DOHH2 (cell line): ENCODE data around the gene ARL16.

Source experiments
- EZH2phosphoT487 ChIP-seq: fragments of 200-600 bp; sonication (generic); IDR thresholded peaks from 2 replicates; pipeline ENCODE4 v1.6.1; 2017; ENCODE audit warnings: borderline replicate concordance, mild to moderate bottlenecking, antibody characterized with exemption, low read length, moderate library complexity, mixed read lengths
- TF ChIP-seq, protein P1 (sequence below): fragments of 200-600 bp; sonication (generic); IDR thresholded peaks from one replicate; pipeline ENCODE4 v1.5.1; 2014; ENCODE audit warnings: antibody characterized with exemption, mild to moderate bottlenecking, low read depth, low read length; ENCODE audit not compliant: poor library complexity, severe bottlenecking

DNA sequence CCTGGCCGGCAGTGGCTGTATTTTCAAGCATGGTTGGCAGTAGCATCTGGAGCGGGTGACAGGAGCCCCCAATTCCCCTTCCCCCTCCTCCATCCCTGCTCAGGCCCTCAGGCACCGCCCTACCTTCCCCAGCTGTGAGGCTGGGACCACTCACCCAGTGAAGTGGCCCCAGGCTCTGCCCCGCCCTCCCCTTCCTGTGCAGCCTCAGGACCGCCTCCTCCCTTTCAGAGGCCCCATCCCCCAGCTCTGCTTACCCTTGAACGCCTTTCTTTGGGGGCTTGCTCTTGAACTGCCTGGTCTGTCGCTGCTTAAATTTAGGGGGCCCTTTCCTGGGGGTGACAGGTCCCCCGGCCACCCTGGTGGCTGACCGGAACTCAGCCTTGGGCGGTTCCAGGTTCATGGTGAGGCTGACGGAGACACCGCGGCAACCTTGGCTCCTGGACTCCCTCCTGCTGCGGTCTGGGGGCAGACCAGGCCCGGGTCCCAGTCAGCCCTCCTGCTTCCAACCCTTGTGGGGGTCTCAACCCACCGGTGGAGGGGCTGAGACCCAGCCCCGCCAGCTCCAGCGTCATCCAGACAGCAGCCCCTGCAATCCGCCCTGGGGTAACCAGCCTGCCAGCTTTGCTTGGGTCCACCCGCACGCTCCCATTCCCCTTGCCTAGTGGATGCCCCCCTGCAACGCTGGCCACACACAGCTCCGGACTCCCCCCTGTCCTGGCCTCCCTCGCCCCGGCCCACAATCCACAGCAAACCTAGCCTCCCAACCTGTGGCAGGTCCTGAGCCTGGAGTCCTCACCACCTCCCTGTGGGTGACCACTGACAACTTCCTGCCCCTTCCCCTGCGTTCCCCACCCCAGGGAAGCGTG, 30.5 kb downstream of the ARL16 start:
- TF ChIP-seq, protein P1, sequence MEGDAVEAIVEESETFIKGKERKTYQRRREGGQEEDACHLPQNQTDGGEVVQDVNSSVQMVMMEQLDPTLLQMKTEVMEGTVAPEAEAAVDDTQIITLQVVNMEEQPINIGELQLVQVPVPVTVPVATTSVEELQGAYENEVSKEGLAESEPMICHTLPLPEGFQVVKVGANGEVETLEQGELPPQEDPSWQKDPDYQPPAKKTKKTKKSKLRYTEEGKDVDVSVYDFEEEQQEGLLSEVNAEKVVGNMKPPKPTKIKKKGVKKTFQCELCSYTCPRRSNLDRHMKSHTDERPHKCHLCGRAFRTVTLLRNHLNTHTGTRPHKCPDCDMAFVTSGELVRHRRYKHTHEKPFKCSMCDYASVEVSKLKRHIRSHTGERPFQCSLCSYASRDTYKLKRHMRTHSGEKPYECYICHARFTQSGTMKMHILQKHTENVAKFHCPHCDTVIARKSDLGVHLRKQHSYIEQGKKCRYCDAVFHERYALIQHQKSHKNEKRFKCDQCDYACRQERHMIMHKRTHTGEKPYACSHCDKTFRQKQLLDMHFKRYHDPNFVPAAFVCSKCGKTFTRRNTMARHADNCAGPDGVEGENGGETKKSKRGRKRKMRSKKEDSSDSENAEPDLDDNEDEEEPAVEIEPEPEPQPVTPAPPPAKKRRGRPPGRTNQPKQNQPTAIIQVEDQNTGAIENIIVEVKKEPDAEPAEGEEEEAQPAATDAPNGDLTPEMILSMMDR: no peak
- TF ChIP-seq EZH2phosphoT487: no peak
